Adipocyte (in vitro differentiated cells): ENCODE measurements around the gene CELA3A.

Source experiments
- DNase-seq: peaks from one replicate; pipeline ENCODE4 v3.0.0-alpha.2; 2015; ENCODE audit warnings: low read depth
- H3K27me3 ChIP-seq: replicated peaks from 2 replicates; pipeline ENCODE4 v1.7.0; 2013; ENCODE audit warnings: mild to moderate bottlenecking, low read length, moderate library complexity; ENCODE audit not compliant: control insufficient read depth, insufficient read depth
- H3K36me3 ChIP-seq: 2 replicates; pipeline ENCODE4 v1.7.0; 2013; ENCODE audit warnings: low read length, mild to moderate bottlenecking, moderate library complexity; ENCODE audit not compliant: control insufficient read depth, insufficient read depth, severe bottlenecking
- H3K4me1 ChIP-seq: 2 replicates; pipeline ENCODE4 v1.7.0; 2013; ENCODE audit warnings: mild to moderate bottlenecking, low read length, moderate library complexity; ENCODE audit not compliant: control insufficient read depth, insufficient read depth
- H3K4me3 ChIP-seq: 2 replicates; pipeline ENCODE4 v1.7.0; 2013; ENCODE audit warnings: mild to moderate bottlenecking, low read length, moderate library complexity
- H3K9ac ChIP-seq: 2 replicates; pipeline ENCODE4 v1.7.0; 2013; ENCODE audit warnings: mild to moderate bottlenecking, low read length, moderate library complexity
- H3K9me3 ChIP-seq: 2 replicates; pipeline ENCODE4 v1.7.0; 2013; ENCODE audit warnings: mild to moderate bottlenecking, low read length, moderate library complexity; ENCODE audit not compliant: control insufficient read depth

CELA3A gene

DNA sequence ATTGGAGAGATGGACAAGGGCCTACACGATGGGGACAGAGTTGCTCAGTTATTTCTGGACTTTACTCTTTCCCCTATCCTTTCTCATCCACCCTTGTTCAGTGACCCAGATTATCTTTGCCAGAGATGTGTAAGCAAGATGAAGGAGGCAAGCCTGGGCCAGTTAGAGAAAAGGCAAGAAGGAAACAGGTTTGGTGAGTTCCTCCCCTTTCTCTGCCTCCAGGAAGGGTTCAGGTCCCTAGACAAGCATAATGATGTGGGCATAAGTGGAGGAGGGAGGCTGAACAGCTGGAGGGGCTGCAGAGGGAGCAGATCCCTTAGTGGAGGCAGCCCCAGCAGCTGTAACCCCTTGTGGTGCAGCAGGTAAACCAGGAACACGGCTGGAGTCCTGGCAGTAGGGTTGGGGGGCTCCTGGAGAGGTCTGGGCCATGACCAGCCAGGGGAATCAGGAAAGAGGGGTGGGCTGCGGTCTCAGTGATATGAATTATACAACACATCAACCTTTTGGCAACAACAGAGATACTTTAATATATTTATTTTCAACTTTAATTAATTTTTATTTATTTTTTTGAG is 41.8 kb downstream of the CELA3A start:
- Histone ChIP-seq H3K4me1 (peaks cover 34% of the 10 kb centered on the region), H3K9ac (no peak overlapping the region), H3K36me3 (no peaks in the 10 kb centered on the region), H3K4me3 (no peak overlapping the region), H3K27me3 (no peaks in the 10 kb centered on the region), H3K9me3 (no peaks in the 10 kb centered on the region)
- no peak for DNase-seq

DNA sequence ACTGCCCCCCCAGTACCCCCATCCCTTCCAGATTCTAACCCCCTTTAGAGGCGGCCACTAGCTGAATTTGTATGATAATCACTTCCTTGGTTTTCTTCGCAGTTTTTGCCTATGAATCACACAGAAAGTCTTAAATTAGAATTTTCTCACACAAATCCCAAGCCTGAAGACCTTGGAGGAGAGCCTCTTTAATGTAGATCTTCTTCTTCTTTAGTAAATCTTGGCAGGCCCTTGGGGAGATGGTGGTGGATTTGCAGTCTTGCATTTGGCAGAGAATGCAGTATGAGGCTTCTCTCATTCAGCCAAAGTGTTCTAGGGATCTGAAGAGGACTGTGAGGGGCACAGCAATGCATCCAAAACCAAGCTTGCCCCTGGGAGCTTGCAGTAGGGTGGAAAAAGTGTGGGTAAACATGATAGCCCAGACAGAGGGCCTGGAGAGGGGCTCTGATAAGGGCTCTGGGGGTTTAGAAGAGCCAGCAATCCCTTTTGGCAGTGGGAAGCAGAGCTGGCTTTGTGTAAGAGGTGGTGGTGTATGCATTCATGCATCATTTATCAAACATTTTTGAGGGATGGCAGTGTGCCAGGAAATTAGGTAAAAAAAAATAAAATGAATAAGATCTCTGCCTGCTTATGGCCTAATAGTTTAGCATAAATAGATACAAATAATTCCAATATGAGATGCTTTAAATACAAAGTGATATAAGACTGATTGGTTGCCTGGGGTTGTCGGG is 43.4 kb downstream of the CELA3A start:
- Histone ChIP-seq H3K9ac (peak overlapping the region; percentile 7), H3K4me3 (peak overlapping the region; percentile 30), H3K9me3 (no peaks in the 10 kb centered on the region), H3K27me3 (no peaks in the 10 kb centered on the region), H3K4me1 (peaks cover 39% of the 10 kb centered on the region), H3K36me3 (no peaks in the 10 kb centered on the region)
- peak; percentile 68 for DNase-seq

DNA sequence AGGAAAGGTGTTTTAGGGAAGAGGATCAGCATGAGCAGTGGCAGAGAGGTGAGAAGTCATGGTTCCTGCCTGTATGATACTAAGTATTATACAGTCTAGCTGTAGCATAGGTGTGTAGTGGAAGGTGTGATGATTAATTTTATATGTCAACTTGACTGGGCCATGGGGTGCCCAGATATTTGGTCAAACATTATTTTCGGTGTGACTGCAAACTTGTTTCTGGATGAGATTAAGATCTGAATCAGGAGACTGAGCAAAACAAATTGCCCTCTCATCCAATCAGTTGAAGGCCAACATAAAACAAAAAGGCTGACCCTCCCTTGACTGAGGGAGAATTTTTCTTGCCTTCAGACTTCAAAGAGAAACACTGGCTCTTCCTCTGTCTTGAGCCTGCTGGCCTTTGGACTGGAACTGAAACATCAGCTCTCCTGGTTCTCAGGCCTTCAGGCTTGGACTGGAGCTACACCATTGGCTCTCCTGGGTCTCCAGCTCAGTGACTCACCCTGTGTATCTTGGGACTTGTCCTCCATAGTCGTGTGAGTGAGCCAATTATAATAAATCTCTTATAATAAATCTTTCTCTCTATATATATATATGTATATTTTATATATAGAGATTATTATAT is 44.3 kb downstream of the CELA3A start:
- Histone ChIP-seq H3K4me1 (peaks cover 34% of the 10 kb centered on the region), H3K9me3 (no peaks in the 10 kb centered on the region), H3K4me3 (no peak overlapping the region), H3K9ac (no peak overlapping the region), H3K27me3 (no peaks in the 10 kb centered on the region), H3K36me3 (no peaks in the 10 kb centered on the region)
- no peak for DNase-seq

DNA sequence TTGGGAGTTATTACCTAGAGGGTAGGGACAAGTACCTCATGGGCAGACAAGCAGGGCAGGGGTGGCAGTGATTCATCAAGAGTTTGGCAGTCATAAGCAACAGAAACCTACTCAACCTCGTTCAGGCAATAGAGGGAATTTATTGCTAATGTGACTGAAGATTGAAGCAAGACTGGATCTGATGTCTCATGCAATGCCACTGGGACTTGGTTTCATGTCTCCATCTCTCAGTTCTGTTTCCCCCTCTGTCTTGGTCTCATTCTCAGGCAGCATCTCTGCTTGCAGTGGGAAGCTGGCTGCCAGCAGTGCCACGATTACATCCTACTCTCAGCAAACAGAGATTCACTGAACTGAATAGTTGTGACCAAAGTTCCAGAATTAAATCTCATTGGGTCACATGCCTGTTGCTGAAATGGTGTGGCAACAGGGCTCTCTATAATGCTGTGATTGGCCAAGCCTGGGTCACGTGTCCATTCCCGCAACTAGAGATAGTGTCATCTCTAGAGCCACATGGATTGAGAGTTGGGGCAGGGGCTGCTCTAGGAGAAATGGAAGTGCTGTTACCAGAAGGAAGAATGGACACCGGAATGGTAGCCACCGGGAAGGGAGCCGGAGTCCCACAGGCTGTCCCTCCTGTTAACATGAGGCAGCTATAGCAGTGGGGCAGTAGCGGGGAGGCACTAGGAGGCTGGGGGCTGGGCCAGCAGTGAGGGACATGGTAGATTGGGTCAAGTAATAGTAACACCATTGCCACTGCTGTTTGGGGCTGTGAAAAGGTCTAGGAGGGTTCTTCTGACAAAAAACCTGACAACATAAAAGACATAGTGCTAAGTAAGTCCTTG is 47.1 kb downstream of the CELA3A start:
- no peak for DNase-seq
- H3K27me3 ChIP-seq = no peaks in the 10 kb centered on the region
- H3K4me3 ChIP-seq = no peak overlapping the region
- H3K36me3 ChIP-seq = no peaks in the 10 kb centered on the region
- peak overlapping the region; percentile 52 for H3K9ac ChIP-seq
- H3K9me3 ChIP-seq = no peaks in the 10 kb centered on the region
- peaks cover 34% of the 10 kb centered on the region for H3K4me1 ChIP-seq

DNA sequence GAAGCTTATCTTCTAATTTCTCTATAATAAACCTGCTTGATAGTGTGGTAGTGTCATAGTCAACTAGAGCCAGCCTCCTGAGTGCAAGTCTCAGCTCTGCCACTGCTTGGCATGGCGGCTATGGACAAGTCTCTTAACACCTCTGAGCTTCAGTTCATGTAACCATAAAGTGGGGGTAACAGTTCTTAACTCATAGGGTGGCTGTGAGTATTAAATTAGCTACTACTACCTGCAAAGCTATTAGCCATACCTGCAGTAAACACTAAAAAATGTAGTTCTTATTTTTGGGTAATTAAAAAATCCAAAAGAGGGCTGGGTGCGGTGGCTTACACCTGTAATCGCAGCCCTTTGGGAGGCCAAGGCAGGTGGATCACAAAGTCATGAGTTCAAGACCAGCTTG is 48.9 kb downstream of the CELA3A start:
- no peaks in the 10 kb centered on the region for H3K27me3 ChIP-seq
- no peak for DNase-seq
- no peak overlapping the region for H3K9ac ChIP-seq
- H3K4me1 ChIP-seq = peaks cover 30% of the 10 kb centered on the region
- H3K9me3 ChIP-seq = no peaks in the 10 kb centered on the region
- H3K36me3 ChIP-seq = no peaks in the 10 kb centered on the region
- H3K4me3 ChIP-seq = no peak overlapping the region

DNA sequence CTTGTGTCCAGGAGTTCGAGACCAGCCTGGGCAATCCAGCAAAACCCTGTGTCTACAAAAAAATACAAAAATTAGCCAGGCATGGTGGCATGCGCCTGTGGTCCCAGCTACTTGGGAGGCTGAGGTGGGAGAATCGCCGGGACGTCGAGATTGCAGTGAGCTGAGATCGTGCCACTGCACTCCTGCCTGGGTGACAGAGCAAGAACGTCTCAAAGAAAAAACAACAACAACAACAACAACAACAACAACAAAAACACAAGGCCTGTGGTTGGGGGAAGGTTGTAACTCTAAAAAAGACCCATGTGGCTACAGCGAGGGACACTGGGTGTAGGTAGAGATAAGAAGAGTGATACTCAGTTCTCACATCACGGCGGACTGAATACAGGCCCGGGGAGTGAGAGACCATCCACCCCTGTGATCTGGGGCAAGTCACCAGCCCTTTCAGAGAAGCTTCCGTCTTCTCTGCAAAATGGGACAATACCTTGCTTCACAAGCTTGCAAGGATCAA is 50.2 kb downstream of the CELA3A start:
- DNase-seq = no peak
- H3K36me3 ChIP-seq = no peaks in the 10 kb centered on the region
- H3K4me3 ChIP-seq = peak overlapping the region; percentile 97
- H3K9ac ChIP-seq = peak overlapping the region; percentile 91
- H3K4me1 ChIP-seq = peaks cover 42% of the 10 kb centered on the region
- H3K27me3 ChIP-seq = no peaks in the 10 kb centered on the region
- H3K9me3 ChIP-seq = no peaks in the 10 kb centered on the region

DNA sequence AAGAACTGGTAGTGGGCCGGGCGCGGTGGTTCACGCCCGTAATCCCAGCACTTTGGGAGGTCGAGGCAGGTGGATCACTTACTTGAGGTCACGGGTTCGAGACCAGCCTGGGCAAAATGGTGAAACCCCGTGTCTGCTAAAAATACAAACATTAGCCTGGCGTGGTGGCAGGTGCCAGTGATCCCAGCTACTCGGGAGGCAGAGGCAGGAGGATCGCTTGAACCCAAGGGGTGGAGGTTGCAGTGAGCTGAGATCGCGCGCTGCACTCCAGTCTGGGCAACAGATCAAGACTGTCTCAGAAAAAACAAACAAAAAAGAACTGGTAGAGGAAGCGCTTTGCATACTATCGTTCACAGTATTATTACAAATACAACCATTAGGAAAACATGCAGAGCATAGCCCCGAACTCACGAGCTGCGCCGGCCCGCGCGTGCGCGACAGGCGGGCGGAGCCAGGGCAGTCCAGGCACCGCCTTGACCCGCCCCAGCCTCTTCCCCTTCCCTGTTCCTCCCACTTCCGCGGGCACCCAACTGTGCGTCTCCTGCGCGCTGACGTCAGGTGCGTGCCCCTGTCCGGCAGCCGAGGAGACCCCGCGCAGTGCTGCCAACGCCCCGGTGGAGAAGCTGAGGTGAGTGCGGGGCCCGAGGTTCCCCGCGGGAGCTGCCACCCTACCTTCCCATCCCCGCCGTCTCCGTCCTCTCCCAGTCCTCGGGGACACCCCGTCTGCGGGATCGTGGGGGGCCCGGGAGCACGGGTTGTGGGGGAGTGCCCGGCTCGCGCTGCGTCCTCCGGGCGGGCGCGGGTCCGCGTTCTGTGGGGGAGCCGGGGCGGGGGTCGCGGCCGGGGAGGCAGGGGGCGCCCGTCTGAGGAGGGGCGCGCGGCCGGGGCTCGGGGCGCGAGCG is 50.9 kb downstream of the CELA3A start, which contains the start of gene CDC42:
Gene CDC42, plus strand, starts transcription at position 595 of the 902 bp plus-strand sequence. CDS start 25,770 bp downstream, outside the sequence.
- H3K9me3 ChIP-seq = no peaks in the 10 kb centered on the region
- no peaks in the 10 kb centered on the region for H3K27me3 ChIP-seq
- peak within 1 kb of the TSS; percentile 97 for H3K4me3 ChIP-seq
- H3K4me1 ChIP-seq = peaks cover 49% of the 10 kb centered on the region
- H3K9ac ChIP-seq = peak within 1 kb of the TSS; percentile 91
- peak; percentile 98 for DNase-seq
- peaks cover under 1% of the 10 kb centered on the region for H3K36me3 ChIP-seq

DNA sequence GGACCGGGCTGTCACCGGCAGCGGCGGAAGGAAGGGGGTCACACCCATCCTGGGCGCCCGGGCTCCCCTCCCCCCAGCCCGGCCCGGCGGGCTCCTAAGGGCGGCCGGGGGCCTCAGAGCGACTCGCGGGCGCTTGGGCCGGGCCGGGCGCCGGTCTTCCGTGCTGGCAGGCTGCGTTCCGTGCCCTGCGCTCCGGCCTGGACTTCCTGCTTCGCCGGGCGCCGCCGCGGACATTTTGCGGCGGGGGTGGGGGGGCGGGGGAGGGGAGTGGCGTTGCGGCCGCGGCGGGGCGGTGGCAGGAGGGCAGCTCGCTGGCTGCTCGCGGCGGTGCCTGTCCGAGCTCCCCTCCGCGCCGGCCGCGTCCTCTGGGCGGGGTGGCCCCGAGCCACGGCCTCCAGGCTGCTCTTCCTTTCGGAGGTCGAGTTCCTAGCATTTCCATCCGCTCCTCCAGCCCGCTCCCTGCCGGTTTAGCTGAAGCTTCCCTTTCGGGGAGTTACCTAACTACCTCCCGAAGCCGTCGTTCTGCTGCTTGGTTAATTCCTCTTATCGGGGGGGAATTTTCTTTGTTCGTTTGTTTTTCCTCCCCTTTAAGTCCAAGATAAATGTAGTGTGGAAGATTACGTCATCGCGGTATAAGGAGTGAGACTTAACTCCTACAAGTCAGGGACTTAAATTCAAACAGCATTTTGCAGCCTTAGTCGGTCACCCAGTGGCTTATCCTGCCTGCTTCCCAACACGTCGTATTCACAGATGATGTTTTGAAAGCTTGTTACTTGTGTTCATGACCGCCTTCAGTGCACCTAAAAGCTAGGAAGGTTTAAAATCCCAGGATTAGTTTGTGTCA is 51.8 kb downstream of the CELA3A start:
- DNase-seq = peak; percentile 83
- Histone ChIP-seq H3K9ac (peak overlapping the region; percentile 91), H3K4me1 (peaks cover 49% of the 10 kb centered on the region), H3K9me3 (no peaks in the 10 kb centered on the region), H3K36me3 (peaks cover 8% of the 10 kb centered on the region), H3K4me3 (peak overlapping the region; percentile 97), H3K27me3 (no peaks in the 10 kb centered on the region)

DNA sequence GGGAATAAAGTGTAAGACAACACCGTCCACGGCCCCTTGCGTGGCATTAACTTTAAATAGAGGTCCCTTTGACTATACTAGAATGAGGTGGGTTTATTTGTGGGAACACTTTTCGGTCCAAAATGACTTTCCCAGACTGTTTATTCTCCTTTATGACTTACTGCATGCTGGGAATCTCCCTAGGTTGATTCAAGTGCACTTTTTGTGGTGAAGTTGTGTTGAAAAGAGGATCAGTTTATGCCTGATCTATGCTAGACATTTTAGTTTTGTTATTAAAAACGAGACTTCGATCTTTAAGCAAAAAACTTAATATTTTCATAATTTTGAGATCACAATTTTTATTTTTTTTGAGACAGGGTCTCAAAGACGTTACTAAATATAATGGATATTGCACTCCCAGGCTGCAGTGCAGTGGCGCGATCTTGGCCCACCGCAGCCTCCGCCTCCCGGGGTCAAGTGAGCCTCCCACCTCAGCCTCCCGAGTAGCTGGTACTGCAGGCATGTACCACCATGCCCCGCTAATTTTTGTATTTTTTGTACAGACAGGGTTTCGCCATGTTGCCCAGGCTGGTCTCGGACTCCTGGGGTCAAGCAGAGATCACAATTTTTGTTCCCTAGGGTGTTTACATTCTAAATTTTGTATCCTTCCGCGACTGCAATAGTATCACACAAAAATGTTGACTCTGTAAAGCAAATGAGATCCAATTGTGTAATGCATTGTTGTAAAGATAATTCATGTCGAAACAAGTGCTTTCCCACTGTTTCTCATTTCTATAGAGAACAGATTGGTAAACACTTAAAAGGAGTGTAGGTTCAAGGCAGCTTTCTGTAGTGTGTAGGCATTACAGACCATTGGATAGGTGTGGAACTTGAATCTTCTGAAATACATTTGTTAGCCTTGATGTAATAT is 52.7 kb downstream of the CELA3A start:
- Histone ChIP-seq H3K36me3 (peaks cover 8% of the 10 kb centered on the region), H3K9me3 (no peaks in the 10 kb centered on the region), H3K9ac (peak overlapping the region; percentile 91), H3K4me3 (peak overlapping the region; percentile 97), H3K4me1 (peaks cover 43% of the 10 kb centered on the region), H3K27me3 (no peaks in the 10 kb centered on the region)
- DNase-seq = peak; percentile 46
